HepG2 (cell line): ENCODE measurements around the gene ADRA1B. TPM values are rescaled to one million over a fixed set of nuclear protein-coding genes. Genes with fewer than 3 reads are reported as not detected.

Source experiments
- ATAC-seq: fragments of 200-7000 bp; cut with Tn5 transposase; 3 replicates; pipeline ENCODE4 v1.9.1; 2020; ENCODE audit warnings: mild to moderate bottlenecking, moderate library complexity
- BruUV-seq: library from RNA; stranded (reverse); fragments of 400-500 nt; replicated peaks from 2 replicates; lab custom pipeline; 2021; lab: Mats Ljungman, UMichigan
- CTCF ChIA-PET: fragments of 300-600 bp; formaldehyde crosslinking; extraction: SDS; loops from one replicate; lab custom pipeline; 2021; ENCODE audit warnings: low total read pairs, inconsistent platforms, low intra/inter-chr PET ratio; lab: Yijun Ruan, JAX
- POLR2A ChIA-PET: fragments of 350-600 bp; sonication (Branson Sonifier 250); formaldehyde crosslinking; loops from one replicate; lab custom pipeline; 2020; ENCODE audit warnings: antibody characterized with exemption, inconsistent platforms; lab: Yijun Ruan, JAX
- DNase-seq: peaks from one replicate; pipeline ENCODE4 v3.0.0-alpha.2; 2015; ENCODE audit warnings: low spot score
- FAIRE-seq: peaks from 3 replicates; lab custom pipeline; 2011; peaks lifted over from hg19 to GRCh38; lab: Jason Lieb, UNC
- H2AFZ ChIP-seq: one replicate; pipeline ENCODE4 v1.6.1; 2011; ENCODE audit warnings: low read length, inconsistent platforms
- H3K27ac ChIP-seq: fragments of 300-600 bp; 3 replicates; pipeline ENCODE4 v1.8.0; 2011; ENCODE audit warnings: mixed run types, mild to moderate bottlenecking, mixed read lengths, low read length, inconsistent platforms; ENCODE audit not compliant: insufficient read depth; ENCODE audit errors: extremely low read length
- H3K27me3 ChIP-seq, 2 experiments: fragments of 200-600 bp in 1 of 2; 2 replicates in 1 of 2; 3 replicates in 1 of 2; pipeline versions ENCODE4 v1.6.0 to v1.8.0; 2011; ENCODE audit warnings: low read length in 2 of 2, mild to moderate bottlenecking in 2 of 2, moderate library complexity in 2 of 2, inconsistent platforms in 1 of 2; ENCODE audit not compliant: insufficient read depth in 2 of 2, control insufficient read depth in 1 of 2
- H3K36me3 ChIP-seq, 2 experiments: fragments of 200-600 bp in 1 of 2; replicated peaks in 1 of 2; 2 replicates in 1 of 2; 3 replicates in 1 of 2; pipeline versions ENCODE4 v1.5.1 to v1.8.0; 2011; ENCODE audit warnings: low read length in 2 of 2, inconsistent platforms in 1 of 2; ENCODE audit not compliant: insufficient read depth in 2 of 2, control insufficient read depth in 1 of 2
- H3K4me1 ChIP-seq: 2 replicates; pipeline ENCODE4 v1.5.1; 2012; ENCODE audit warnings: low read length, inconsistent platforms; ENCODE audit not compliant: insufficient read depth
- H3K4me2 ChIP-seq: 2 replicates; pipeline ENCODE4 v1.6.0; 2011; ENCODE audit warnings: low read depth, low read length, inconsistent platforms
- H3K4me3 ChIP-seq, 3 experiments: fragments of 200-600 bp in 1 of 3; sonication (generic), shearing (Covaris generic) in 1 of 3; replicated peaks in 1 of 3; 2 replicates each; pipeline ENCODE4 v1.5.1; 2011 to 2016; ENCODE audit warnings: low read length in 3 of 3, inconsistent platforms in 2 of 3, low read depth in 2 of 3, mild to moderate bottlenecking in 2 of 3, control low read depth in 1 of 3, mixed read lengths in 1 of 3; ENCODE audit not compliant: insufficient read depth in 1 of 3
- H3K79me2 ChIP-seq: one replicate; pipeline ENCODE4 v1.6.1; 2011; ENCODE audit warnings: low read length, inconsistent platforms; ENCODE audit not compliant: insufficient read depth
- H3K9ac ChIP-seq: 2 replicates; pipeline ENCODE4 v1.6.0; 2011; ENCODE audit warnings: mild to moderate bottlenecking, low read depth, low read length, inconsistent platforms; ENCODE audit not compliant: insufficient read depth
- H3K9me3 ChIP-seq: 2 replicates; pipeline ENCODE4 v1.5.1; 2012; ENCODE audit warnings: mild to moderate bottlenecking, low read length
- H4K20me1 ChIP-seq: 2 replicates; pipeline ENCODE4 v1.6.0; 2011; ENCODE audit warnings: inconsistent platforms, mild to moderate bottlenecking, low read length, moderate library complexity; ENCODE audit not compliant: insufficient read depth
- ADNP ChIP-seq: sonication (generic); formaldehyde crosslinking; IDR thresholded peaks from 2 replicates; pipeline ENCODE4 v1.4.0; 2020; ENCODE audit warnings: missing genetic modification reagents
- AFF4 ChIP-seq: sonication (generic); formaldehyde crosslinking; IDR thresholded peaks from 2 replicates; pipeline ENCODE4 v1.4.0; 2020; ENCODE audit warnings: missing genetic modification reagents
- ARHGAP35 ChIP-seq: sonication (generic); formaldehyde crosslinking; IDR thresholded peaks from 2 replicates; pipeline ENCODE4 v1.9.0; 2022; ENCODE audit warnings: mild to moderate bottlenecking, inconsistent platforms, moderate library complexity, missing genetic modification reagents, borderline replicate concordance
- CENPX ChIP-seq: sonication (generic); formaldehyde crosslinking; IDR thresholded peaks from 2 replicates; pipeline ENCODE4 v1.9.0; 2021; ENCODE audit warnings: mild to moderate bottlenecking, missing genetic modification reagents, moderate library complexity
- DPF2 ChIP-seq: sonication (generic); formaldehyde crosslinking; IDR thresholded peaks from 2 replicates; pipeline ENCODE4 v1.4.0; 2020; ENCODE audit warnings: mild to moderate bottlenecking, low read depth, missing genetic modification reagents, borderline replicate concordance
- FOXO4 ChIP-seq: sonication (generic); formaldehyde crosslinking; conservative IDR thresholded peaks from 2 replicates; pipeline ENCODE4 v1.8.1; 2023; ENCODE audit warnings: missing genetic modification reagents
- HDAC1 ChIP-seq: sonication (generic); formaldehyde crosslinking; IDR thresholded peaks from 2 replicates; pipeline ENCODE4 v1.5.1; 2020; ENCODE audit warnings: mild to moderate bottlenecking, missing genetic modification reagents
- HHEX ChIP-seq: IDR thresholded peaks from 2 replicates; pipeline ENCODE4 v1.6.1; 2016; ENCODE audit warnings: control low read depth
- MEF2D ChIP-seq: sonication (generic); formaldehyde crosslinking; IDR thresholded peaks from 2 replicates; pipeline ENCODE4 v1.5.1; 2020; ENCODE audit warnings: mild to moderate bottlenecking, missing genetic modification reagents
- NFE2L1 ChIP-seq: sonication (generic); formaldehyde crosslinking; IDR thresholded peaks from 2 replicates; pipeline ENCODE4 v1.4.0; 2020; ENCODE audit warnings: missing genetic modification reagents, mild to moderate bottlenecking, borderline replicate concordance
- NONO ChIP-seq, 2 experiments: fragments of 450-650 bp in 1 of 2; sonication (generic) in 1 of 2; formaldehyde crosslinking in 1 of 2; IDR thresholded peaks in 1 of 2; conservative IDR thresholded peaks in 1 of 2; 2 replicates each; pipeline versions ENCODE4 v1.6.1 to v1.8.0; 2017 to 2022; ENCODE audit warnings: mild to moderate bottlenecking in 1 of 2, missing genetic modification reagents in 1 of 2, moderate library complexity in 1 of 2
- RAD21 ChIP-seq: fragments of 450-650 bp; formaldehyde crosslinking; IDR thresholded peaks from 2 replicates; pipeline ENCODE4 v1.5.0; 2020; ENCODE audit warnings: mild to moderate bottlenecking
- RCOR2 ChIP-seq: IDR thresholded peaks from 2 replicates; pipeline ENCODE4 v1.6.1; 2016; ENCODE audit warnings: missing biosample characterization, missing genetic modification reagents
- SMAD9 ChIP-seq: sonication (generic); formaldehyde crosslinking; IDR thresholded peaks from 2 replicates; pipeline ENCODE4 v1.5.1; 2020; ENCODE audit warnings: mild to moderate bottlenecking, missing genetic modification reagents
- SOX13 ChIP-seq, 3 experiments: fragments of 450-650 bp in 1 of 3; sonication (generic) in 1 of 3; formaldehyde crosslinking in 1 of 3; IDR thresholded peaks in 2 of 3; conservative IDR thresholded peaks in 1 of 3; 2 replicates each; pipeline versions ENCODE4 v1.5.0 to v1.6.1; 2016 to 2020; ENCODE audit warnings: antibody characterized with exemption in 1 of 3, mild to moderate bottlenecking in 1 of 3, missing compliant biosample characterization in 1 of 3, missing genetic modification reagents in 1 of 3, moderate library complexity in 1 of 3
- TBX2 ChIP-seq: sonication (generic); formaldehyde crosslinking; IDR thresholded peaks from 2 replicates; pipeline ENCODE4 v1.5.0; 2020; ENCODE audit warnings: missing genetic modification reagents, mild to moderate bottlenecking, borderline replicate concordance
- ZNF460 ChIP-seq: sonication (generic); formaldehyde crosslinking; IDR thresholded peaks from 2 replicates; pipeline ENCODE4 v1.5.1; 2020; ENCODE audit warnings: missing genetic modification reagents, mild to moderate bottlenecking, borderline replicate concordance
- ZNF639 ChIP-seq: conservative IDR thresholded peaks from 2 replicates; pipeline ENCODE4 v1.6.1; 2018; ENCODE audit warnings: missing genetic modification reagents
- ZNF724P ChIP-seq: sonication (generic); formaldehyde crosslinking; IDR thresholded peaks from 2 replicates; pipeline ENCODE4 v1.8.0; 2022; ENCODE audit warnings: missing genetic modification reagents, borderline replicate concordance
- ZNF841 ChIP-seq: sonication (generic); formaldehyde crosslinking; IDR thresholded peaks from 2 replicates; pipeline ENCODE4 v1.8.1; 2023; ENCODE audit warnings: missing genetic modification reagents, borderline replicate concordance
- WGBS: methylation state at CpG from one replicate; pipeline ENCODE4 v1.1.6; 2017; ENCODE audit warnings: low lambda C conversion rate; 5-methylcytosine and 5-hydroxymethylcytosine counted together
- in situ Hi-C: cut with HindIII; loops from 2 replicates; pipeline ENCODE4 v1.10.0; 2017; ENCODE audit warnings: low pct_unique_long_range_greater_than_20kb; ENCODE audit not compliant: extremely low pct_ligation_motif_present
- intact Hi-C: fragments of 100-400 bp; cut with micrococcal nuclease; formaldehyde crosslinking; loops from one replicate; pipeline ENCODE4 v1.10.0; 2022; ENCODE audit not compliant: unreplicated experiment
- polyA plus RNA-seq, 8 experiments: library from polyadenylated mRNA; depleted of rRNA in 3 of 8; stranded (reverse) in 7 of 8; unstranded in 1 of 8; fragments of >200 nt; fragmentation: Illumina TruSeq in 4 of 8; extraction: Trizol in 4 of 8; gene quantifications; 2 replicates each; pipeline versions ENCODE4 v1.2.1 to v1.2.3, GENCODE V29; 2011 to 2016; ENCODE audit warnings: low read depth in 4 of 8, missing spikeins in 1 of 8, mixed read lengths in 1 of 8; ENCODE audit not compliant: insufficient read depth in 1 of 8
- total RNA-seq, 5 experiments: library from RNA; depleted of rRNA; stranded (reverse); fragments of >200 nt; fragmentation: Illumina TruSeq; extraction: Trizol; gene quantifications; 2 replicates each; pipeline ENCODE4 v1.2.3, GENCODE V29; 2016; ENCODE audit warnings: low read depth in 1 of 5

Gene ADRA1B
- total and polyA plus RNA-seq, 2 of the 13 experiments (the other 11 are each of a cell fraction or from before 2014, with no cell fraction given) = not detected

- Histone ChIP-seq H3K4me3 (no peak overlapping the region), H3K9ac (no peak overlapping the region), H3K79me2 (no peaks in the 10 kb centered on the region), H3K4me1 (peaks cover 6% of the 10 kb centered on the region), H3K27ac (no peak overlapping the region), H4K20me1 (no peaks in the 10 kb centered on the region), H3K27me3 (no peaks in the 10 kb centered on the region; a peak in 1 of 5 replicates), H3K4me2 (no peak overlapping the region), H2AFZ (no peak overlapping the region), H3K36me3 (no peaks in the 10 kb centered on the region), H3K9me3 (no peaks in the 10 kb centered on the region)
- DNase-seq (no peak), ATAC-seq (no peak), FAIRE-seq (no peak)
- in situ Hi-C loops = no loop called here
- CTCF ChIA-PET = no interaction called here
- no TSS peak for BruUV-seq
- 4% methylated on average over 2 of the region's 2 CpGs for WGBS
- POLR2A ChIA-PET = no interaction called here
- TF ChIP-seq FOXO4 = no peak
- TF ChIP-seq RAD21 (CRISPR knock-in tag) = no peak
- no peak for TF ChIP-seq ADNP (CRISPR knock-in tag)
- no peak for TF ChIP-seq TBX2 (CRISPR knock-in tag)
- TF ChIP-seq ZNF460 (CRISPR knock-in tag) = no peak
- no peak for TF ChIP-seq ARHGAP35 (CRISPR knock-in tag)
- no peak for TF ChIP-seq DPF2 (CRISPR knock-in tag)
- TF ChIP-seq ZNF639 (CRISPR knock-in tag) = no peak
- no peak for TF ChIP-seq AFF4 (CRISPR knock-in tag)
- TF ChIP-seq ZNF724P = no peak
- TF ChIP-seq HDAC1 (CRISPR knock-in tag) = no peak
- TF ChIP-seq MEF2D (CRISPR knock-in tag) = no peak
- TF ChIP-seq CENPX (CRISPR knock-in tag) = no peak
- no peak for TF ChIP-seq SMAD9
- no peak for TF ChIP-seq RCOR2 (CRISPR knock-in tag)
- TF ChIP-seq NONO (IDR thresholded peaks at IDR 0.05) = no peak
- TF ChIP-seq NONO (CRISPR knock-in tag; conservative IDR thresholded peaks at IDR 0.05) = no peak
- no peak for TF ChIP-seq SOX13 (IDR thresholded peaks at IDR 0.05)
- TF ChIP-seq SOX13 (CRISPR knock-in tag; conservative IDR thresholded peaks at IDR 0.05 in 1 of 2, IDR thresholded peaks at IDR 0.05 in 1 of 2) = no peak
- no peak for TF ChIP-seq ZNF841 (CRISPR knock-in tag)
- TF ChIP-seq HHEX = no peak
- TF ChIP-seq NFE2L1 (CRISPR knock-in tag) = no peak
- intact Hi-C loops = no loop called here
These were observed 29.1 kb downstream of the ADRA1B start for GRCh38 chr5:159945359-159945758.
